Non-pigmented ciliary epithelial cell (primary cell): Measurements from ENCODE around the gene BICD2.
"Not testable (repeated sequence)": the region's sequence is repeated elsewhere in the genome, so short reads cannot be mapped to it uniquely, and the experiment has no call there.

Experiments used
- DNase-seq: peaks from one replicate; pipeline ENCODE4 v3.0.0-alpha.2; 2010; ENCODE audit warnings: low read depth

The BICD2 gene

GRCh38 chr9:92764381-92764987 is at the start of gene BICD2:
BICD2 (minus strand) TSS chr9:92764833; CDS start chr9:92764744, 89 bp downstream.
- no peak for DNase-seq

DNA sequence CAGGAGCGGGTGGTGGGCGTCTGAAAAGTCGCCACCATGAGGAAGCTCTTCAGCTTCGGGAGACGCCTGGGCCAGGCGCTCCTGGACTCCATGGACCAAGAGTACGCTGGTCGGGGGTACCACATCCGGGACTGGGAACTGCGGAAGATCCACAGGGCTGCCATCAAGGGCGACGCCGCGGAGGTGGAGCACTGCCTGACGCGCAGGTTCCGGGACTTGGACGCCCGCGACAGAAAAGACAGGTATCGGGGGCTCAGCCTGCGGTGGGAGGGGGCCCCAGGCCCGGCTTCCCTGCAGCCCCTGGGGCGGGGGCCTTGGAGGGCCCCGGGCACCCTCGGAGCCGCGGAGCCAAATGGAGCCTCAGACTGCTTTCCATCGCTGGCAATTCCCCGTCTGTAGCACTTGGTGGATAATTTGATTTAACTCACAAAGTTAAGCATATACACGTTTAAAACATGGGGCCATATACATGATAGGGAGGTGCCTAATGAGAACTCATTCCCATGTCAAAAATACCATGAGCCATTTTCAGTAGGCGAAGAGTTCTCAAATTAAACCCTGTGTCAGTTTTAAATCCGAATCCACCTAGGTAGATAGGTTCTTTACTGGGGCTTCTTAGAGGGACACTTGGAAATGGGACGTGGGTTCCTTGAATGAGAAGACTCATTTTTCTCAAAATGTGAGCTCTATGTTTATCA is 45.1 kb upstream of the BICD2 start:
- DNase-seq, result not testable (repeated sequence)

GRCh38 chr9:92808726-92809451 is 44.3 kb upstream of the BICD2 start:
- peak; percentile 8 for DNase-seq

DNA sequence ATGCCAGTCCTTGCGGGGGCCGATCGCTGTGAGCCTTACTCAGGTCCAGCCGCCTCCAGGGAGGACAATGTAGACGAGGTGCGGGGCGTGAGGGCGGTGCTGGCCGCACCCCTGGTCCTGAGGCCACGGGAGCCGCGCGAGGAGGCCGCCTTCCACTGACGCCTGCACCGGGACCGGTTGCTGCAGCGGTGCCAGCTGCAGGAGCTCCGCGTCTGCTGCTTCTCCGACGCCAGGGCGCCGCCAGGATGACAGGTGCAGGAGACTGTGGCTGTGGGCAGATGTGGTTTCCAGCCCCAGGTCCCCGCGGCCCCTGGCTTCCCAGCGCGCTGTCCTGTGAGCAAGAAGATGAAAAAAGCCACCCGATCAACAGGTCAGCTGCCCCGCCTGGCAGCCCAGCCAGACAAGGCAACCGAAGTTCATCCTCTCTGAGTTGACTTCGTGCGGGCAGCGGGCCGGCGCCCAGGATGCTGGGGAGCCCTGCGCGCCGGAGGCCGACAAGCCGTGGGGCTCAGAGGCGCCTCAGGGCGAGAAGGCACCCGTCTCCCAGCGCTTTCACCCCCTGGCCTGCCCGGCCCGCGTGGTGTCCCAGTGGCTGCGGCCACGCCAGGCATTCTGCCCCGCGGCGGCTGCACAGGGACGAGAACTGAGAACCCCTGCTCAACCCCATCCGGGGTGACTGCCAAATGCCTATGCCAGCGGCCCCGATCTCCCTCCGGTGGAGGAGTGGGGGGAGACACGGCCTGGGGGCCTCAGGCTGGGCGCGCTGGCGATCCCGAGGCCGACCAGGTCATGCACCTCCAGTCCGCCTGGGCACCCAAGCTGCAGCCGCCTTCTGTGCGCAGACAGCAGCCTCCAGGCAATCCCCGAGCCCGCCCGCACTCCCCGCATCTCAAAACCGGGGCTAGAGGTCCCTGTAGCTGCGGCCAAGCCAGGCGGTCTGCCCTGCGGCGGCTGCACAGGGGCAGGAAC is 43.4 kb upstream of the BICD2 start:
- no peak for DNase-seq

DNA sequence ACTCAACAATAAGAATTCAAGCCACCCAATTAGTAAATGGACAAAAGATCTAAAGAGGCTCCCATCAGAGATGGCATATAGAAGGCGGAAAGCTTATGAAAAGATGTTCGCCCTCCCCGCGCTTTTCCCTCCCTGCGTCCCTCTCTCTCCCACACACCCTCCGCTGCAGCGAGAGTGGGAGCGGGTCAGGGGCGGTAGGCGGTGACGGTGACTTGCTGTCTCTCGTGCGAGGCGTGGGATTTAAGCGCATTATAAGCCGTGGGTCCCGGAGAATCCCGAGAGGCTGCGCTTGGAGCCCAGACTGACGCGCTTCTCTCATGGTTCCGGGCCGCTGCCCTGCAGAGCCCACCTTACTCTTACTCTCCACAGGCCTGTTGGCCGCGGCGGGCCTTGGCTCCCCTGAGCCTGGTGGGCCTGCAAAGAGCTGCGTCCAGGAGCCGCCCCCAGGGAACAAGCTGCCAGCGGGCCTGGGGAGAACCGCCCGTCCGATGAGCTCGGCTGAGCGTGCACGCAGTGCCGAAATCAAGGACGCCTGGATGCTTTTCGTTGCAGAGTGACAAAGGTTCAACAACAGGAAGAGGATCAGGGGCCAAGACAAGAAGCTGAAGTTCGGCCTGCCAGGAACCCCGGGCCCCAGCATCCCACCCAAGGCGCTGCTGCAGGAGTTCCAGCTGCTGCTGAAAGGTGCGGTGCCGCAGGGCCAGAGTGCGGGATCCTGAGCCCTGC is 42.6 kb upstream of the BICD2 start:
- no peak for DNase-seq

GRCh38 chr9:92804727-92805126 is 40.1 kb upstream of the BICD2 start:
- no peak for DNase-seq

- no peak for DNase-seq
These were observed 33.7 kb upstream of the BICD2 start for GRCh38 chr9:92798358-92798757.

DNA sequence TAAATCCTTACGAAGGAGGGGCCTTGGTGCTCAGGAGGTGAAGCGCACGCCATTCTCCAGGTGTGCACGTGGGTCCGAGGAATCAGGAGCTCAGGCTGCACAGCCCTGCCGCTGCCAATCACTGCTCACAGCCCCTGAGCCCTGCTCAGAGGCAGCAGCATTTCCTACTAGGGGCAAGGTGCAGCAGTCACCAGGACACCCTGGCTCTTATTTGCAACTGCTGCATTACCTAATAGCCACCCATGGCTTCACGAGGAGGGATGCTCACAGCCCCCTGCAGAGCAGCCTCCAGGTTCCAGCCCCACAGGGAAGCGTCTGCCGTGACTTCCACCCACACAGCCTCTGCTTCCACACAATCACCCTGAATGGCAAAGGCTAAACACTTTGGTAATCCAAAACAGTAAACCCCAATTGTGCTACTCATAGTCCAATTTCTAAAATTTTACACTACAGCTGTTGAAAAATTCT is 31.7 kb upstream of the BICD2 start:
- not testable (repeated sequence) for DNase-seq

- DNase-seq, result no peak
These were observed 31.1 kb upstream of the BICD2 start for GRCh38 chr9:92795598-92796336.

DNA sequence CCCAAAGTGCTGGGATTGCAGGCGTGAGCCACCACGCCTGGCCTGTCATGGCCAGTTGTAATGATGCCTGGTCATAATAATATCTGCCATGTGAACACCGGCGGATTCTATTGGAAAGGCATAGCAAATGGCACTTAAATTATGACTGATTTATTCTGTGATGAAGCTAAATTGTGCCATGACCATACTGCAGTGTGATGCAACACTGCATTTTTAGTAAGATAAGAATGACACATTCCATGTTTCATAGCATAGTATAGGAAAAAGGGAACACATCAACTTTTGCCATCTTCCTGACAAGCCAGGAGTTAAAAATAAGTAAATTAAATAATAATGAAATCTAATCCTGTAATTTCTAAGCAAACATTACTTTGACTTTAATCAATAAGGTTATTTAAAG is 30.4 kb upstream of the BICD2 start:
- DNase-seq, result no peak

GRCh38 chr9:92794426-92794825 is 29.8 kb upstream of the BICD2 start:
- DNase-seq, result no peak

DNA sequence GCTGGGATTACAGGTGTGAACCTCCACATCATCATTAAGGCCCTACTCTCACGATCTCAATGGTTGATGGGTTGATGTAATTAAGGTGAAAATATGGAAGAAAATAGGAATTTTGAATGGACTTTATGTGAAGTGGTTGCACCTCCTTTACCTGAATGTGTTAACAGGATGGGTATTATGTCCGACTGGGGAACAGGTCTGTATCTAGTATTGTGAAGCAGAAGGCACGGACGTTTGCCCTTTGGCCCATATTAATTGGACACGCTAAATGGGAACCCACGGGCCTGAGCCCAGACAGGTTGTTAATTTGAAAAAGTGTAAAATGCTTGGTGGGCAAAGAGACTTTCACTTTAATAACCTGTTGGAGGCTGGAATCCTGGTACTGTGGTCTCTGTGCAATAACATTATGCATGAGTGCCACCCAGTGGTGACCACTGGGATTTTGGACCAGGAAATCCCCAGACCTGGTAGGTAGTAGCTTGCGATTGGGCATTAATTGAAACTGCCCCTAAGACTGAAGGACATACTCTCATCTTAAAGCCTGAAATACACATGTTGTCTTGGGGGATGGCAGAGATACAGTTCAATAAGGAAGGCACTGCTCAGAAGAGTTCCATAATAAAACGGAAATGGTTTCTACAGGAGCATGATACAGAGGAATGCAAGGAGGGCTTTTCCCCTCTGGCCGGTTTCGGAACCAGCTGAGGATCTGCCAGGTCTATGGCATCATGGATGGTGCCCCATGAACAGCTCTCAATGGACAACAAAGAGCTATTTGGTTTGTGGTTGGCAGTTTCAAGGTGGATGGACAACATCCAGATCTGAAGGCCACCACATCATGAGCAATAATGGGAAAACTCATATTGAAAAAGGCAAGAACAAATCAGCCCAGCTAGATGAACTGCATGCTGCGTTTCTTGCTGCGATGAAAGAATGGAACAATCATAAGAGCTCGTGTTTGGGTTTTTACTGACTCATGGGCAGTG is 26.2 kb upstream of the BICD2 start:
- DNase-seq, result peak; percentile 31

- DNase-seq, result no peak
These were observed 21.7 kb upstream of the BICD2 start for GRCh38 chr9:92786298-92786697.

GRCh38 chr9:92781899-92782298 is 17.3 kb upstream of the BICD2 start:
- DNase-seq, result no peak

- no peak for DNase-seq
These were observed 15.6 kb upstream of the BICD2 start for GRCh38 chr9:92780206-92780605.

- no peak for DNase-seq
These were observed 10.8 kb upstream of the BICD2 start for GRCh38 chr9:92775466-92775865.

GRCh38 chr9:92774274-92774673 is 9.6 kb upstream of the BICD2 start:
- DNase-seq, result peak; percentile 86

GRCh38 chr9:92773810-92774209 is 9.2 kb upstream of the BICD2 start:
- DNase-seq, result no peak

DNA sequence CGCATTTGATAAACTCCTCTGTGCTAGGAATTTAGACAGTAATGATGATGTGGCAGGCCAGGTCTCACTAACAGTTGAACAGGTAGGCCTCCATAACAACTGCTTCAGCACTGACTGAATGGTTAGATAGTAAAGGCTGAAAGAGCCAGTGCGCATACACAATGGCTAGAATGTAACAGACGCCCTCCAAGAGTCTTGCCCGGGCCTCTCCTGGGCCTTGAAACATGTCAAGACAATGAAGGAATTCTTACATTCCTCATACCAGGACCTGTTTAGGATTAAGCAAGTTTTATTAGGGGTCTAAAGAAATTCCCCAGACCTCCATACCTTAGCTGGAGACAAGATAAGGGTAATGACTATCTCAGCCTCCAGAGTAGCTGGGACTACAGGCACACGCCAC is 6.7 kb upstream of the BICD2 start:
- no peak for DNase-seq
